Loucy (cell line): ENCODE data around the gene ASPM.

Experiments
- H2AFZ ChIP-seq: fragments of 200-600 bp; sonication (generic); 2 replicates; pipeline ENCODE4 v1.6.0; 2016; ENCODE audit warnings: antibody characterized with exemption, mild to moderate bottlenecking, low read length, moderate library complexity
- H3F3A ChIP-seq: fragments of 200-600 bp; 2 replicates; pipeline ENCODE4 v1.6.0; 2016; ENCODE audit warnings: antibody characterized with exemption, low read depth, mild to moderate bottlenecking
- H3K27me3 ChIP-seq: fragments of 200-600 bp; sonication (generic); 2 replicates; pipeline ENCODE4 v1.6.1; 2014; ENCODE audit warnings: low read length, mild to moderate bottlenecking; ENCODE audit not compliant: insufficient read depth, poor library complexity, severe bottlenecking
- H3K36me3 ChIP-seq: fragments of 200-600 bp; sonication (generic); 2 replicates; pipeline ENCODE4 v1.6.1; 2016; ENCODE audit warnings: low read length; ENCODE audit not compliant: insufficient read depth
- H3K4me1 ChIP-seq: fragments of 200-600 bp; sonication (generic); 2 replicates; pipeline ENCODE4 v1.5.1; 2014; ENCODE audit warnings: low read length, mild to moderate bottlenecking; ENCODE audit not compliant: insufficient read depth, poor library complexity, severe bottlenecking
- H3K4me2 ChIP-seq: fragments of 200-600 bp; sonication (generic); 2 replicates; pipeline ENCODE4 v1.6.0; 2014; ENCODE audit warnings: antibody characterized with exemption, low read length, low read depth, mild to moderate bottlenecking; ENCODE audit not compliant: poor library complexity, severe bottlenecking
- H3K4me3 ChIP-seq: fragments of 200-600 bp; sonication (generic); 2 replicates; pipeline ENCODE4 v1.5.1; 2014; ENCODE audit warnings: low read length, mild to moderate bottlenecking, mixed read lengths; ENCODE audit not compliant: poor library complexity, severe bottlenecking
- H3K79me2 ChIP-seq: fragments of 200-600 bp; sonication (generic); 2 replicates; pipeline ENCODE4 v1.6.1; 2014; ENCODE audit warnings: low read length; ENCODE audit not compliant: insufficient read depth
- H3K9ac ChIP-seq: fragments of 200-600 bp; sonication (generic); 2 replicates; pipeline ENCODE4 v1.6.0; 2014; ENCODE audit warnings: mild to moderate bottlenecking, low read depth, low read length, moderate library complexity; ENCODE audit not compliant: poor library complexity, severe bottlenecking
- H3K9me2 ChIP-seq: fragments of 200-600 bp; sonication (generic); replicated peaks from 2 replicates; pipeline ENCODE4 v1.6.1; 2016; ENCODE audit warnings: low read depth, low read length, mixed read lengths
- H3K9me3 ChIP-seq: fragments of 200-600 bp; sonication (generic); 2 replicates; pipeline ENCODE4 v1.6.1; 2014; ENCODE audit warnings: mild to moderate bottlenecking, antibody characterized with exemption, low read length, low read depth; ENCODE audit not compliant: insufficient read depth
- H4K20me1 ChIP-seq: fragments of 200-600 bp; sonication (generic); 2 replicates; pipeline ENCODE4 v1.6.0; 2014; ENCODE audit warnings: antibody characterized with exemption, low read length, mild to moderate bottlenecking; ENCODE audit not compliant: insufficient read depth, poor library complexity, severe bottlenecking
- EZH2phosphoT487 ChIP-seq: fragments of 200-600 bp; IDR thresholded peaks from 2 replicates; pipeline ENCODE4 v1.6.1; 2018; ENCODE audit warnings: antibody characterized with exemption, mild to moderate bottlenecking, moderate library complexity, borderline replicate concordance
- TF ChIP-seq, protein P1 (sequence below): fragments of 200-600 bp; sonication (generic); conservative IDR thresholded peaks from 2 replicates; pipeline ENCODE4 v1.5.1; 2014; ENCODE audit warnings: mild to moderate bottlenecking, antibody characterized with exemption, low read length

ASPM gene

DNA sequence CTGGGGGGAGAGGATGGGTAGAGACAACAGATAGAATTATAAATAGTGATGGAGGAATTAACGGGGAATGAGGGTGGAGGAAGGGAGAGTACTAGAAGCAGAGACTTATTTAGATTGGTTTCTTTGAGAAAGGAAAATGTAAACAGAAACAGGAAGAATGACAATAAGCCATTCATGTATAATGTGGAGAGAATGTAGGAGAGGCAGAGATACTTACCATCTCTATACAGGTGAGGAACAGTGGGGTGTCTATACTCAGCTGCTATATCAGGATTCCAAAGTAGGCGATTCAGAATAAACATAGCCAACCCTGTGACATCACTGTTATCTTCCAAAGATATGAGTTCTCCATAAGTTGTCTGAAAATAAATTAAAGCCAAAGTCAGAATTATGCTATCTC lies 16.8 kb downstream of the ASPM start:
- H2AFZ ChIP-seq: no peak overlapping the region
- H3K9ac ChIP-seq: no peak overlapping the region
- TF ChIP-seq, protein P1, sequence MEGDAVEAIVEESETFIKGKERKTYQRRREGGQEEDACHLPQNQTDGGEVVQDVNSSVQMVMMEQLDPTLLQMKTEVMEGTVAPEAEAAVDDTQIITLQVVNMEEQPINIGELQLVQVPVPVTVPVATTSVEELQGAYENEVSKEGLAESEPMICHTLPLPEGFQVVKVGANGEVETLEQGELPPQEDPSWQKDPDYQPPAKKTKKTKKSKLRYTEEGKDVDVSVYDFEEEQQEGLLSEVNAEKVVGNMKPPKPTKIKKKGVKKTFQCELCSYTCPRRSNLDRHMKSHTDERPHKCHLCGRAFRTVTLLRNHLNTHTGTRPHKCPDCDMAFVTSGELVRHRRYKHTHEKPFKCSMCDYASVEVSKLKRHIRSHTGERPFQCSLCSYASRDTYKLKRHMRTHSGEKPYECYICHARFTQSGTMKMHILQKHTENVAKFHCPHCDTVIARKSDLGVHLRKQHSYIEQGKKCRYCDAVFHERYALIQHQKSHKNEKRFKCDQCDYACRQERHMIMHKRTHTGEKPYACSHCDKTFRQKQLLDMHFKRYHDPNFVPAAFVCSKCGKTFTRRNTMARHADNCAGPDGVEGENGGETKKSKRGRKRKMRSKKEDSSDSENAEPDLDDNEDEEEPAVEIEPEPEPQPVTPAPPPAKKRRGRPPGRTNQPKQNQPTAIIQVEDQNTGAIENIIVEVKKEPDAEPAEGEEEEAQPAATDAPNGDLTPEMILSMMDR: no peak
- TF ChIP-seq EZH2phosphoT487: no peak
- H4K20me1 ChIP-seq: peaks cover 7% of the 10 kb centered on the region
- H3K9me2 ChIP-seq: no peaks in the 10 kb centered on the region
- peaks cover 3% of the 10 kb centered on the region; the same call in 1 of the 2 replicates for H3K79me2 ChIP-seq
- H3K4me2 ChIP-seq: no peak overlapping the region
- peaks cover 71% of the 10 kb centered on the region; the same call in 1 of the 2 replicates for H3K36me3 ChIP-seq
- H3K4me1 ChIP-seq: no peaks in the 10 kb centered on the region
- H3K27me3 ChIP-seq: no peaks in the 10 kb centered on the region
- no peak overlapping the region for H3K4me3 ChIP-seq
- H3F3A ChIP-seq: no peaks in the 10 kb centered on the region
- no peaks in the 10 kb centered on the region for H3K9me3 ChIP-seq

DNA sequence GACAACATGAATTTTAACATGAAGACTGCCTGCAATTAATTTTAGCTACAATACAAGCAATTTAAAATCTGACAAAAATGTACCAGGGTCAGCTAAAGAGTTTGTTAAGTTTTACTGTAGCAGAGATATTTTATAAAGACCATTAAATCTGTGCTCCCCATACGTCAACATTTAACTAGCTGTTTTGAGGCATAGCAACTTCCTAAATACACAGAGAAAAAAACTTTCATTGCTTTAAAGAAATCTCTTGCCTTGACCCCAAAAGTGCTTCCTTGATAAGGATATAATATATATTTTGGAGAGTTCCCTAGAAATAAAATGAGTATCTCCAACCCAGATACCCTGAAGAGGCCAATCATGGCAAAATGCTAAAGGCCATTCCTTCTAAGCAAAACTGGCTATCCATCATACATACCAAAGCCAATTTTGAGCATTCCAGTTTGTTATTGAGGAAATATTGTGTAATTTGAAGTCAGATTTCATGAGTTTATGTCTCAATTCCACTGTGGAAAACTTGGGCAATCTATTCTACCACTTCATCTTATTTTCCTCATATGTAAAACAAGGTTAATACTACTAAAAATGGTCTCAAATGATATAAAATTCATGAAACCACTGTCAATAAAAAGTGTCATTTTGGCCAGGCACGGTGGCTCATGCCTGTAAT lies 19.1 kb downstream of the ASPM start:
- Histone ChIP-seq H4K20me1 (peaks cover 6% of the 10 kb centered on the region), H3K79me2 (no peaks in the 10 kb centered on the region), H3K4me2 (no peak overlapping the region), H3K36me3 (peaks cover 83% of the 10 kb centered on the region; the same call in 1 of the 2 replicates), H3K9me3 (no peaks in the 10 kb centered on the region), H3F3A (no peaks in the 10 kb centered on the region), H3K9me2 (no peaks in the 10 kb centered on the region), H3K4me3 (no peak overlapping the region), H3K9ac (no peak overlapping the region), H3K4me1 (no peaks in the 10 kb centered on the region), H3K27me3 (no peaks in the 10 kb centered on the region), H2AFZ (no peak overlapping the region)
- no peak for TF ChIP-seq EZH2phosphoT487
- TF ChIP-seq, protein P1: no peak

DNA sequence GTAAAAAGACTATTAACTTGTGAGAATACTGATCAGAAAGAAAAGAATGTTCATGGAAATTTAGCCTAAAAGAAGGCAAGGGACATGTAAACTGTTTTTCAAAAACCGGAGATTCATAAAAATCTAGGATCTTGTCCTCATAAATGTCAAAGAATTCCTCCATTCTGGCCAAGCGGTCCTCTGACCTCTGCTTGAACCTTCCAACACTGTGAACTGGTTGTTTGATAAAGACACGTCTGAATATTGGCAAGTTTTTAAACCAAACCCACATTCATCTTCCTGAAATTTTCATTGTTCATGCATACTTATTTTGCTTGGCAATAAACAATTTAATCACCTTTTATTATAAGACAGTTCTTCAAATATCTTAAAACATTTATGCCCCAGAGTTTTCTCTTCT lies 19.8 kb downstream of the ASPM start:
- Histone ChIP-seq H3K9me2 (no peaks in the 10 kb centered on the region), H4K20me1 (peaks cover 2% of the 10 kb centered on the region), H3K27me3 (no peaks in the 10 kb centered on the region), H3K4me2 (no peak overlapping the region), H3K79me2 (no peaks in the 10 kb centered on the region), H2AFZ (no peak overlapping the region), H3K36me3 (peaks cover 83% of the 10 kb centered on the region), H3K9ac (no peak overlapping the region), H3K4me1 (no peaks in the 10 kb centered on the region), H3K4me3 (no peak overlapping the region), H3F3A (no peaks in the 10 kb centered on the region), H3K9me3 (no peaks in the 10 kb centered on the region)
- TF ChIP-seq, protein P1: no peak
- no peak for TF ChIP-seq EZH2phosphoT487
